Measurements from ENCODE around the gene MKRN1.
A peak's percentile ranks its signal among the peaks of the same experiment; 100 is the strongest.

MKRN1 gene

DNA sequence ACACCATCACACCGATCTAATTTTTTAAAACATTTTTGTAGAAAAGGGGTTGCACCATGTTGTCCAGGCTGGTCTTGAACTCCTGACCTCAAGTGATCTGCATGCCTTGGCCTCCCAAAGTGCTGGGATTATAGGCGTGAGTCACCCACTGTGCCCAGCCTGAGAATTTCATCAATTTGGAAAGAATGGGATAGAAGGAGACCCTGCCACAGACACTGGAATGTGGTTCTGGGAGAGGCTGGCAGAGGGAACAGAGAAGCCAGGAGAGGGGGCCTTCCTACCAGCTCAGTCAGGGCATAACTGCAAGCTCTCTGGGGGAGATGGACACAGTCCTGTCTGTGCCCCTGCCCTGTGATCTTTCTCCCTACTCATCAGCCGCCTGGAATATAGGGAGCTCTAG is 42.1 kb upstream of the MKRN1 start:
- Histone ChIP-seq H3K18ac (ENCODE audit: low read length) (no peak overlapping the region), H3K4ac (ENCODE audit: low read depth, low read length) (no peak overlapping the region), H3K27ac (ENCODE audit: low read depth, low read length) (no peak overlapping the region), H3K4me2 (ENCODE audit: low read length) (no peak overlapping the region), H2AK5ac (ENCODE audit: low read length) (no peak overlapping the region), H2BK5ac (ENCODE audit: low read depth, low read length, poor library complexity) (no peak overlapping the region), H3K4me3 (ENCODE audit: low read depth, low read length) (no peak overlapping the region), H4K12ac (ENCODE audit: low read depth, low read length) (no peak overlapping the region), H2BK12ac (ENCODE audit: low read length) (no peak overlapping the region), H3K4me1 (ENCODE audit: control insufficient read depth in 1 of 2, insufficient read depth in 2 of 2, low read length in 2 of 2) (peaks cover 7 to 10% of the 10 kb centered on the region in 2 experiments), H3K36me3 (ENCODE audit: control insufficient read depth in 1 of 2, insufficient read depth in 2 of 2, low read length in 2 of 2) (peaks cover 3 to 8% of the 10 kb centered on the region in 2 experiments), H2BK120ac (ENCODE audit: insufficient read depth, low read length, poor library complexity) (no peak overlapping the region), H2AFZ (ENCODE audit: insufficient read depth, low read length, poor library complexity) (no peak overlapping the region), H3K27me3 (ENCODE audit: insufficient read depth, low read length) (no peaks in the 10 kb centered on the region), H3K9me3 (ENCODE audit: insufficient read depth, low read depth, low read length) (no peaks in the 10 kb centered on the region), H3K79me1 (ENCODE audit: low read length) (no peaks in the 10 kb centered on the region), H3K9ac (ENCODE audit: low read length) (no peak overlapping the region), H4K8ac (ENCODE audit: low read depth, low read length) (no peak overlapping the region), H3K23ac (ENCODE audit: low read length) (no peak overlapping the region), H3K14ac (ENCODE audit: low read length) (no peak overlapping the region), H3K79me2 (ENCODE audit: control insufficient read depth, insufficient read depth, low read length, poor library complexity) (no peaks in the 10 kb centered on the region), H4K91ac (ENCODE audit: low read depth, low read length) (no peak overlapping the region)
- no peak for DNase-seq
- no CpG with 5 or more reads among the region's 3 CpGs for WGBS (ENCODE audit: extremely low coverage, insufficient coverage, insufficient read length)

GRCh38 chr7:140519007-140519399 is 39.7 kb upstream of the MKRN1 start:
- H2BK120ac ChIP-seq (ENCODE audit: insufficient read depth, low read length, poor library complexity), result no peak overlapping the region

GRCh38 chr7:140518370-140519006 is 39.2 kb upstream of the MKRN1 start:
- H3K27ac ChIP-seq (ENCODE audit: low read depth, low read length), result no peak overlapping the region
- H2BK5ac ChIP-seq (ENCODE audit: low read depth, low read length, poor library complexity), result no peak overlapping the region
- no peak overlapping the region for H2AFZ ChIP-seq (ENCODE audit: insufficient read depth, low read length, poor library complexity)
- H3K14ac ChIP-seq (ENCODE audit: low read length), result no peak overlapping the region
- H2BK120ac ChIP-seq (ENCODE audit: insufficient read depth, low read length, poor library complexity), result no peak overlapping the region
- no peak overlapping the region for H4K12ac ChIP-seq (ENCODE audit: low read depth, low read length)
- H3K36me3 ChIP-seq (ENCODE audit: control insufficient read depth in 1 of 2, insufficient read depth in 2 of 2, low read length in 2 of 2), result peaks cover 3 to 8% of the 10 kb centered on the region in 2 experiments
- H3K23ac ChIP-seq (ENCODE audit: low read length), result no peak overlapping the region
- DNase-seq, result no peak
- peaks cover 4% of the 10 kb centered on the region in 2 experiments for H3K4me1 ChIP-seq (ENCODE audit: control insufficient read depth in 1 of 2, insufficient read depth in 2 of 2, low read length in 2 of 2)
- no peaks in the 10 kb centered on the region for H3K79me2 ChIP-seq (ENCODE audit: control insufficient read depth, insufficient read depth, low read length, poor library complexity)
- H3K9ac ChIP-seq (ENCODE audit: low read length), result no peak overlapping the region
- H3K9me3 ChIP-seq (ENCODE audit: insufficient read depth, low read depth, low read length), result no peaks in the 10 kb centered on the region
- H3K4me3 ChIP-seq (ENCODE audit: low read depth, low read length), result no peak overlapping the region
- H3K27me3 ChIP-seq (ENCODE audit: insufficient read depth, low read length), result no peaks in the 10 kb centered on the region
- no peak overlapping the region for H2AK5ac ChIP-seq (ENCODE audit: low read length)
- no peak overlapping the region for H4K8ac ChIP-seq (ENCODE audit: low read depth, low read length)
- H3K79me1 ChIP-seq (ENCODE audit: low read length), result no peaks in the 10 kb centered on the region
- H4K91ac ChIP-seq (ENCODE audit: low read depth, low read length), result peak overlapping the region; percentile 18
- no peak overlapping the region for H3K4ac ChIP-seq (ENCODE audit: low read depth, low read length)
- no CpG with 5 or more reads among the region's 15 CpGs for WGBS (ENCODE audit: extremely low coverage, insufficient coverage, insufficient read length)
- H3K4me2 ChIP-seq (ENCODE audit: low read length), result no peak overlapping the region
- H2BK12ac ChIP-seq (ENCODE audit: low read length), result no peak overlapping the region
- H3K18ac ChIP-seq (ENCODE audit: low read length), result no peak overlapping the region

More at GRCh38 chr7:140519007-140519399, 39.7 kb upstream of the MKRN1 start:
- Histone ChIP-seq H3K27me3 (ENCODE audit: insufficient read depth, low read length) (no peaks in the 10 kb centered on the region), H4K12ac (ENCODE audit: low read depth, low read length) (no peak overlapping the region), H4K8ac (ENCODE audit: low read depth, low read length) (peak overlapping the region; percentile 31), H3K79me1 (ENCODE audit: low read length) (no peaks in the 10 kb centered on the region), H3K36me3 (ENCODE audit: control insufficient read depth in 1 of 2, insufficient read depth in 2 of 2, low read length in 2 of 2) (peaks cover 3 to 8% of the 10 kb centered on the region in 2 experiments), H3K9me3 (ENCODE audit: insufficient read depth, low read depth, low read length) (no peaks in the 10 kb centered on the region), H3K4me2 (ENCODE audit: low read length) (no peak overlapping the region), H3K18ac (ENCODE audit: low read length) (no peak overlapping the region), H3K4ac (ENCODE audit: low read depth, low read length) (no peak overlapping the region), H2BK12ac (ENCODE audit: low read length) (no peak overlapping the region), H3K79me2 (ENCODE audit: control insufficient read depth, insufficient read depth, low read length, poor library complexity) (no peaks in the 10 kb centered on the region), H3K14ac (ENCODE audit: low read length) (no peak overlapping the region), H4K91ac (ENCODE audit: low read depth, low read length) (peak overlapping the region; percentile 28), H3K4me3 (ENCODE audit: low read depth, low read length) (no peak overlapping the region), H3K23ac (ENCODE audit: low read length) (no peak overlapping the region), H3K27ac (ENCODE audit: low read depth, low read length) (peak overlapping the region; percentile 15), H2BK5ac (ENCODE audit: low read depth, low read length, poor library complexity) (peak overlapping the region; percentile 57), H2AFZ (ENCODE audit: insufficient read depth, low read length, poor library complexity) (no peak overlapping the region), H3K4me1 (ENCODE audit: control insufficient read depth in 1 of 2, insufficient read depth in 2 of 2, low read length in 2 of 2) (peaks cover 4% of the 10 kb centered on the region in 2 experiments), H2AK5ac (ENCODE audit: low read length) (no peak overlapping the region), H3K9ac (ENCODE audit: low read length) (no peak overlapping the region)
- no CpG with 5 or more reads among the region's 7 CpGs for WGBS (ENCODE audit: extremely low coverage, insufficient coverage, insufficient read length)
- DNase-seq, result no peak

- H4K8ac ChIP-seq (ENCODE audit: low read depth, low read length), result no peak overlapping the region
- H3K18ac ChIP-seq (ENCODE audit: low read length), result no peak overlapping the region
- H3K4me3 ChIP-seq (ENCODE audit: low read depth, low read length), result no peak overlapping the region
- H3K4me1 ChIP-seq (ENCODE audit: control insufficient read depth in 1 of 2, insufficient read depth in 2 of 2, low read length in 2 of 2), result peaks cover 4% of the 10 kb centered on the region in 2 experiments
- peak; percentile 91 to 95 for DNase-seq
- H3K4ac ChIP-seq (ENCODE audit: low read depth, low read length), result no peak overlapping the region
- no peak overlapping the region for H3K9ac ChIP-seq (ENCODE audit: low read length)
- H3K4me2 ChIP-seq (ENCODE audit: low read length), result no peak overlapping the region
- H2AFZ ChIP-seq (ENCODE audit: insufficient read depth, low read length, poor library complexity), result no peak overlapping the region
- H3K27ac ChIP-seq (ENCODE audit: low read depth, low read length), result no peak overlapping the region
- no peaks in the 10 kb centered on the region for H3K9me3 ChIP-seq (ENCODE audit: insufficient read depth, low read depth, low read length)
- no peaks in the 10 kb centered on the region for H3K79me1 ChIP-seq (ENCODE audit: low read length)
- no peaks in the 10 kb centered on the region for H3K79me2 ChIP-seq (ENCODE audit: control insufficient read depth, insufficient read depth, low read length, poor library complexity)
- H3K27me3 ChIP-seq (ENCODE audit: insufficient read depth, low read length), result no peaks in the 10 kb centered on the region
- H3K36me3 ChIP-seq (ENCODE audit: control insufficient read depth in 1 of 2, insufficient read depth in 2 of 2, low read length in 2 of 2), result peaks cover 0 to 8% of the 10 kb centered on the region in 2 experiments
- no peak overlapping the region for H2BK12ac ChIP-seq (ENCODE audit: low read length)
- no peak overlapping the region for H2BK120ac ChIP-seq (ENCODE audit: insufficient read depth, low read length, poor library complexity)
- H2AK5ac ChIP-seq (ENCODE audit: low read length), result no peak overlapping the region
- no peak overlapping the region for H3K14ac ChIP-seq (ENCODE audit: low read length)
- no peak overlapping the region for H4K91ac ChIP-seq (ENCODE audit: low read depth, low read length)
- H2BK5ac ChIP-seq (ENCODE audit: low read depth, low read length, poor library complexity), result no peak overlapping the region
- no peak overlapping the region for H4K12ac ChIP-seq (ENCODE audit: low read depth, low read length)
- no peak overlapping the region for H3K23ac ChIP-seq (ENCODE audit: low read length)
- no CpG with 5 or more reads among the region's 31 CpGs for WGBS (ENCODE audit: extremely low coverage, insufficient coverage, insufficient read length)
Measured at GRCh38 chr7:140517546-140518369, 38.5 kb upstream of the MKRN1 start.
